GM18526 (cell line): ENCODE measurements around the gene ASCL4.

ENCODE experiments used
- POLR2A ChIP-seq: IDR thresholded peaks from 3 replicates; pipeline ENCODE4 v1.6.1; 2011; ENCODE audit not compliant: insufficient read length; ENCODE audit errors: extremely low read depth

The ASCL4 gene, protein sequence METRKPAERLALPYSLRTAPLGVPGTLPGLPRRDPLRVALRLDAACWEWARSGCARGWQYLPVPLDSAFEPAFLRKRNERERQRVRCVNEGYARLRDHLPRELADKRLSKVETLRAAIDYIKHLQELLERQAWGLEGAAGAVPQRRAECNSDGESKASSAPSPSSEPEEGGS

DNA sequence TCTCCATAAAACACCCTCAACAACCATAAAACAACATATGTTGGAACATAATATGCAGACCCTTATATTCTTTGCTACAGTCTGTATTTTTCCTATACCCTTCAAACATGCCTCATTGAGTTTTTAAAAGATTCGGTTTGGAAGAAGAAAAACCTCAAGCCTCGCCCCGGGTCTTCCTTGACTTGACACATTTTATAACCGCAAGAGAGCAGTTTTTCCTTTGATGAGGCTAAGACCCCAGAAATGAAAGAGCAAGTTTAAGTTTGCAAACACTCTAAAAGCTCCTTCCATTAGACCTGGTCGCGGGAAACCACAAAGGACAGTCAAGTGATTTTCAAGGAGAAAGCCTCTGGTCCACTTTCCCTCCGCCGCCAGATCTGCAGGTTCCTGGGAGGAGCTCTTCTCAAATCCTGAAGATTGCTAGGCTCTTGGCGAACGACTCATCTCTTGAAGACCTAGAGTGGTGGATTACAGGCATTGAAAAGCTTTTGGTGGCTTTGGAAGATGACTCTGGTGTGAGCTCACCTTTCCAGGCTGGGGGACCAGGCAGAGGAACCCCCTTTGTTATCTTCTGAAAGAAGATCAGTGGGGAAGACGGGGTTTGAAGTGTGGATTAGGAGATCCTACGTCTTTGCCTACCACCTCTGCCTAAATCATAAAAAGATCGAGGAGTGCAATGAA is at the start of gene ASCL4:
ASCL4 (plus strand) TSS at position 356 of the 681 bp plus-strand sequence. CDS start 515 bp downstream, outside the sequence.
- no peak for TF ChIP-seq POLR2A

DNA sequence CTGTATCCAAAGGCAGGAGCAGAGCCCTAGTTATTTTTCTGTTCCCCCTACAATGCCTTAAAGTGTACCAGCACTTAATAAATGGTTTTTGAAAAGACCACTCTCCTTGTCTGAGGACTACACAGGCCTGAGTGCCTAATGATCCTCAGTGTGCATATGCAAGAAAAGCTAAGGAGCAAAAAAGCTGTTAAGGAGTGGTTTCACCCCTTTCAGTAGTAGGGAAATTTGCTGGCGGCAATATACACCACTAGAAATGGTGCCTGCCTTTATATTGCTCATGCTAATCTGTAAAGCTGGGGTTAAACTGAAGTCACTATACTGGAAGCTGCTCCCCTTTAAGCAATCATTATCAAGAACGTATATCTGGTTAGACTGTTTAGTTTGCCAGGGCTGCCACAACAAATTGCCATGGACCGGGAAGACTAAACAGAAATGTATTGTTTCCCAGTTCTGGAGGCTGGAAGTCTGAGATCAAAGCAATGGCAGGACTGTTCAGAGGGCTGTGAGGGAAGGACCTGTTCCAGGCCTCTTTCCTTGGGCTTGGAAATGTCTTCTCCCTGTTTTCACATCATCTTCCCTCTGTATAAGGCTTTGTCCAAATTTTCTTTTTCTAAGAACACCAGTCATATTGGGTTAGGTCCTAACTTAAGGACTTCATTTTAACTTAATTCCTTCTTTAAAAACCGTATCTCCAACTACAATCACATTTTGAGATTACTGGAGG is 43.7 kb upstream of the ASCL4 start:
- TF ChIP-seq POLR2A: no peak

- TF ChIP-seq POLR2A: no peak
Observed at GRCh38 chr12:107731366-107731765, 43.1 kb upstream of the ASCL4 start.

GRCh38 chr12:107732365-107732764 is 42.1 kb upstream of the ASCL4 start:
- no peak for TF ChIP-seq POLR2A

GRCh38 chr12:107734139-107734538 is 40.4 kb upstream of the ASCL4 start:
- TF ChIP-seq POLR2A: no peak

DNA sequence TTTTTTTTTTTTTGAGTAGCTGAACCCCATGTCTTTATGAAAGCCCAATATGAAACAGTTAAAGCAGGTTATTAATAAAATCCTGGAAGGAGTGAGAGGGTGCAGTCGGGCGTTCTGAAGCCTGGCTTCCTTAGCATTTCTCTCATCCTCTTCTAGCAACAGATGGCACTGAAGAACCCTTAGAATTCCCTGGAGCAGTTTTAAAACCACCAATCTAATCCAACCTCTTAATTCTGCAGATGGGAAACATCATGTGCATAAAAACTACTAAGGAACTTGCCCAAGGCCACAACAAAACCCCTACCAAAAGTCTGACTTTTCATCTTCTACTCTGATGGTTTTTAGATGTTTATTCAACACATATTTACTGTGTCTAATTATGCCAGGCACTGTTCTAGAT is 38.7 kb upstream of the ASCL4 start:
- no peak for TF ChIP-seq POLR2A

DNA sequence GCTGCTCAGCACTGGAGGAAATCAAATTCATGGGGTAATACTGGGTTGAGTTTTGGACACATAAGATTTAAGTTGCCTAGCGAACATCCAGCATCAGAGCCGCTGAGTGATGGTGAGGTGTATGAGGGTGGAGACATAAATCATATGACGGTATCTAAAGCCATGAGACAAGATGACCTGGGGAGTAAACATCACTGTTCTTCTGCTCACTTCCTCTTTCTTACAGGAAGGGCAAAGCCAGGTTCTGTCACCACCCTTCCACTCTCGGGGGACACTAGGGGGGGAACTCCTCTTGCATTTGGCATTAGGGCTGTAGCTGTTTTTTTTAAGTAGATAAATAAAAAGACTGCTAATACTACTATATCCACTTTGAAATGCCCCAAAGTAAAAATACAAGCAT is 37.6 kb upstream of the ASCL4 start:
- no peak for TF ChIP-seq POLR2A

GRCh38 chr12:107748472-107748871 is 26.0 kb upstream of the ASCL4 start:
- no peak for TF ChIP-seq POLR2A

- no peak for TF ChIP-seq POLR2A
Observed at GRCh38 chr12:107749083-107749482, 25.4 kb upstream of the ASCL4 start.

GRCh38 chr12:107759410-107759809 is 15.1 kb upstream of the ASCL4 start:
- TF ChIP-seq POLR2A: no peak

GRCh38 chr12:107760207-107760808 is 14.2 kb upstream of the ASCL4 start:
- no peak for TF ChIP-seq POLR2A

DNA sequence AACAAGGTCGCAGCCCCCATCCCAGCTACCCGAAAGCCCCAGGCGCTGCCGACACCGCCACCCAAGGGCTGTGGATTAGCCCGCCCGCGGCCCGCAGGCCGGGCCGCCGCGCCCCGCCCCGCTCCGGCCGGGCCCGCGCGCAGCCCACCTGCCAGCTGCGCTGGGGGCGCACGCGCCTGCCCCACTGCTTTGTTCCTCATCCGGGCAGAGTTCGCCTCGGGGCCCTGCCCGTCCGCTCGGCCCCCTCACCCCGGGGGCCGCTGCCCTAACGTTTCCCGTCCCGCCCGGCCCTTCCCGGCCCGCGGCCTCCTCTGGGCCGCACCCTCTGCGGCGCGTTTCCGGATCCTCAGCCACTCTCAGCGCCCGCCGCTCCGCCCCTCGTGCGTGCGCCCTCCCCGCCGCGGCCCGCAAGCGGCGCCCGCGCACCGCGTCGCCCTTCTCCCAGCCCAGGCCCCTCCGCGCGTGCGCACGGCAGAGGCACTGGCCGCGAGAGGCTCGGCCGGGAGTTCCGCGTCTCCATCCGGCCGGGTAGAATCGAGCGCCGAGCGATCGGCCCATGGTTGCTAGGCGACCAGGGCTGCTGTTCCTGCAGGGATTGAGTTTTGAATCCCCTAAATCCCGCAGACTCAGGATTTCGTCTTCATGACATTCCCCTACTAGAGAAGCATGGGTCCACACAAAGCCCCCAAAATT is 13.5 kb upstream of the ASCL4 start, which contains the start of gene PRDM4:
PRDM4 (minus strand) TSS at position 329 of the 693 bp plus-strand sequence. CDS start 622 bp downstream, outside the sequence.
- TF ChIP-seq POLR2A: peak; percentile 85

- TF ChIP-seq POLR2A: no peak
Observed at GRCh38 chr12:107761502-107761904, 13.0 kb upstream of the ASCL4 start.

DNA sequence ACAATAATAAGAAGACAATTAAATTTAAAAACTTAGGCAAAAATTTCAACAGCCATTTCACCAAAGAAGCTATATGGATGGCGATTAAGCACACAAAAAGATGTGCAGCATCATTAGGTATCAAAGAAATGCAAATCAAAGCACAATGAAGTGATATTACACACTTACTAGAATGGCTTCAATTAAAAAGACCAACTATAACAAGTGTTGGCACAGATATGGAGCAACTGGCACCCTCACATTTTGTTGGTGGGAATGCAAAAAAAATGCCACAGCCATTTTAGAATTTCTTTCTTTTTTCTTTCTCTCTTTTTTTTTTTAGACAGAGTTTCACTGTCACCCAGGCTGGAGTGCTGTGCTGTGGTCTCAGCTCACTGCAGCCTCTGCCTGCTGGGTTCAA is 11.6 kb upstream of the ASCL4 start:
- TF ChIP-seq POLR2A: no peak

GRCh38 chr12:107764626-107765025 is 9.9 kb upstream of the ASCL4 start:
- no peak for TF ChIP-seq POLR2A
